CD4-positive, alpha-beta T cell (primary cell): ENCODE results near the gene PCDHGB4. TPM values are rescaled to one million over a fixed set of nuclear protein-coding genes. Genes with fewer than 3 reads are reported as not detected.

Source experiments
- ATAC-seq: fragments of 200-7000 bp; cut with Tn5 transposase; one replicate; pipeline ENCODE4 v1.10.0; 2022; ENCODE audit warnings: mild to moderate bottlenecking; ENCODE audit not compliant: poor library complexity
- CTCF ChIA-PET: fragments of 350-600 bp; sonication (Branson Sonifier 250); formaldehyde crosslinking; loops from one replicate; lab custom pipeline; 2021; ENCODE audit warnings: antibody characterized with exemption, inconsistent platforms; lab: Charles Lee
- POLR2A ChIA-PET: fragments of 350-600 bp; sonication (Branson Sonifier 250); formaldehyde crosslinking; loops from one replicate; lab custom pipeline; 2021; ENCODE audit warnings: antibody characterized with exemption, inconsistent platforms; lab: Charles Lee
- DNase-seq, 14 experiments: peaks; one replicate each; pipeline ENCODE4 v3.0.0-alpha.2; 2013 to 2020; ENCODE audit warnings: mixed read lengths in 2 of 14
- H3K27ac ChIP-seq, 2 donors: one replicate each; pipeline versions ENCODE4 v1.5.1 to v1.7.0; 2013; ENCODE audit warnings: low read length in 2 of 2, low read depth in 1 of 2, mild to moderate bottlenecking in 1 of 2
- H3K27me3 ChIP-seq, 2 experiments: 1 replicate in 1 of 2; 2 replicates in 1 of 2; pipeline versions ENCODE4 v1.6.1 to v1.7.0; 2013; ENCODE audit warnings: low read length in 2 of 2, control low read depth in 1 of 2, mild to moderate bottlenecking in 1 of 2, moderate library complexity in 1 of 2; ENCODE audit not compliant: insufficient read depth in 2 of 2, control insufficient read depth in 1 of 2
- H3K36me3 ChIP-seq: one replicate; pipeline ENCODE4 v1.6.1; 2013; ENCODE audit warnings: low read length, control low read depth; ENCODE audit not compliant: insufficient read depth
- H3K4me1 ChIP-seq: one replicate; pipeline ENCODE4 v1.6.1; 2013; ENCODE audit warnings: low read length, control low read depth; ENCODE audit not compliant: insufficient read depth
- H3K4me3 ChIP-seq: one replicate; pipeline ENCODE4 v1.5.1; 2013; ENCODE audit warnings: mild to moderate bottlenecking, low read length, moderate library complexity
- H3K9me3 ChIP-seq, 2 experiments: 1 replicate in 1 of 2; 2 replicates in 1 of 2; pipeline versions ENCODE4 v1.6.1 to v1.7.0; 2013; ENCODE audit warnings: low read length in 2 of 2, mild to moderate bottlenecking in 2 of 2, control low read depth in 1 of 2, moderate library complexity in 1 of 2; ENCODE audit not compliant: control insufficient read depth in 1 of 2, insufficient read depth in 1 of 2
- H3K27ac Mint-ChIP-seq: one replicate; pipeline ENCODE4 v1.8.0; 2020; ENCODE audit warnings: mixed read lengths
- H3K27me3 Mint-ChIP-seq: one replicate; pipeline ENCODE4 v1.8.0; 2021; ENCODE audit warnings: mixed read lengths
- H3K36me3 Mint-ChIP-seq: one replicate; pipeline ENCODE4 v1.8.0; 2021; ENCODE audit warnings: low read depth, mixed read lengths
- H3K4me1 Mint-ChIP-seq: one replicate; pipeline ENCODE4 v1.8.0; 2021; ENCODE audit warnings: low read depth, mixed read lengths
- H3K4me3 Mint-ChIP-seq: one replicate; pipeline ENCODE4 v1.8.0; 2020; ENCODE audit warnings: mild to moderate bottlenecking, mixed read lengths
- H3K9me3 Mint-ChIP-seq: one replicate; pipeline ENCODE4 v1.8.0; 2020; ENCODE audit warnings: mixed read lengths
- intact Hi-C, 2 experiments: fragments of 100-400 bp; cut with DNase I in 1 of 2; cut with micrococcal nuclease in 1 of 2; formaldehyde crosslinking; loops; one replicate each; pipeline versions ENCODE4 v1.15.1 to v1.9.0; 2023 to 2025; cut with DNase I, micrococcal nuclease
- total RNA-seq, 174 experiments: library from RNA in 2 of 174; stranded (reverse) in 2 of 174; gene quantifications; one replicate each; pipeline ENCODE4 v1.2.3 and lab custom pipeline; 2021 to 2026
- TF ChIP-seq, protein P1 (sequence below): fragments of 200-600 bp; IDR thresholded peaks from one replicate; pipeline ENCODE4 v1.8.0; 2022; ENCODE audit warnings: antibody characterized with exemption, mild to moderate bottlenecking

PCDHGB4 gene
- total RNA-seq, 2 experiments from 2014 or later, result not detected

DNA sequence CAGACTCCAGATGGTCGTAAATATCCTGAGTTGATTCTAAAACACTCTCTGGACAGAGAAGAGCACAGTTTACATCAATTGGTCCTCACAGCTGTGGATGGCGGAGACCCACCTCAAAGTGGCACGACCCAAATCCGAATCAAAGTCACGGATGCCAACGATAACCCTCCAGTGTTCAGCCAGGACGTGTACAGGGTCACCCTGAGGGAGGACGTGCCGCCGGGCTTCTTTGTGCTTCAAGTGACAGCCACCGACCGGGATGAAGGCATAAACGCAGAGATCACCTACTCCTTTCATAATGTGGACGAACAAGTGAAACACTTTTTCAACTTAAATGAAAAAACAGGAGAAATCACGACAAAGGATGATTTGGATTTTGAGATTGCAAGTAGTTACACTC, 26.8 kb upstream of the PCDHGB4 start:
- no peak overlapping the region for H3K4me3 ChIP-seq
- H3K4me3 Mint-ChIP-seq, result no peak overlapping the region

DNA sequence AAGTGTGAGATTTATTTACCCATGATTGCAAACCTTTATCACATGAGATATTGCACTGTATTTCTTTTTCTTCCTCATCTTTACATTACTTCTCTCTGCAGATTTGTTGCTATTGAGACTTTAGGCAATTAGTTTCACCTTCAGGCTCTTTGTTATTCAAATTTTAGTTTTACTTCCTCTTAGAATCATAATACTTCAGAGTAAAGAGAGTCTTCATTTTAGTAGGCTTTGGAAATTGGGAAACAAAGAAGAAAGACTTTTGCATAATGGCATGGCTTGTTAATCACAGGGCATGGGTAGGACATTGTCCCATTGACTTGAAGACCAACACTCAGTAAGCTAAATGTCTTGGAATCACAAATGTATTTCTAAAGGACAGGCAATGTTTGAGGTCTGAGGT, 24.8 kb upstream of the PCDHGB4 start:
- intact Hi-C loops, result loop anchor here (10.0 kb wide), 2 partner anchors 52 to 138 kb away; partner anchors contain the start of genes PCDHB14 (in 1 of the 2), PCDHGA10 (in 1 of the 2) and PCDHGB7 (in 1 of the 2)
- H3K4me3 ChIP-seq, result no peak overlapping the region
- peaks cover 52 to 56% of the 10 kb centered on the region in 2 experiments for H3K9me3 ChIP-seq
- TF ChIP-seq, protein P1, sequence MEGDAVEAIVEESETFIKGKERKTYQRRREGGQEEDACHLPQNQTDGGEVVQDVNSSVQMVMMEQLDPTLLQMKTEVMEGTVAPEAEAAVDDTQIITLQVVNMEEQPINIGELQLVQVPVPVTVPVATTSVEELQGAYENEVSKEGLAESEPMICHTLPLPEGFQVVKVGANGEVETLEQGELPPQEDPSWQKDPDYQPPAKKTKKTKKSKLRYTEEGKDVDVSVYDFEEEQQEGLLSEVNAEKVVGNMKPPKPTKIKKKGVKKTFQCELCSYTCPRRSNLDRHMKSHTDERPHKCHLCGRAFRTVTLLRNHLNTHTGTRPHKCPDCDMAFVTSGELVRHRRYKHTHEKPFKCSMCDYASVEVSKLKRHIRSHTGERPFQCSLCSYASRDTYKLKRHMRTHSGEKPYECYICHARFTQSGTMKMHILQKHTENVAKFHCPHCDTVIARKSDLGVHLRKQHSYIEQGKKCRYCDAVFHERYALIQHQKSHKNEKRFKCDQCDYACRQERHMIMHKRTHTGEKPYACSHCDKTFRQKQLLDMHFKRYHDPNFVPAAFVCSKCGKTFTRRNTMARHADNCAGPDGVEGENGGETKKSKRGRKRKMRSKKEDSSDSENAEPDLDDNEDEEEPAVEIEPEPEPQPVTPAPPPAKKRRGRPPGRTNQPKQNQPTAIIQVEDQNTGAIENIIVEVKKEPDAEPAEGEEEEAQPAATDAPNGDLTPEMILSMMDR, result no peak
- ChIA-PET POLR2A (no interaction called here), CTCF (no interaction called here)
- DNase-seq, result no peak
- no peak for ATAC-seq
- H3K27ac Mint-ChIP-seq, result no peak overlapping the region
- peaks cover 3% of the 10 kb centered on the region for H3K4me1 ChIP-seq
- peaks cover 6% of the 10 kb centered on the region for H3K4me1 Mint-ChIP-seq
- no peaks in the 10 kb centered on the region for H3K36me3 ChIP-seq
- H3K27me3 Mint-ChIP-seq, result peaks cover 89% of the 10 kb centered on the region
- H3K27me3 ChIP-seq, result peaks cover 55 to 87% of the 10 kb centered on the region in 2 experiments
- no peak overlapping the region for H3K27ac ChIP-seq
- H3K4me3 Mint-ChIP-seq, result no peak overlapping the region
- peaks cover 39% of the 10 kb centered on the region for H3K36me3 Mint-ChIP-seq
- H3K9me3 Mint-ChIP-seq, result peaks cover 29% of the 10 kb centered on the region

More for the DNA sequence above, 26.8 kb upstream of the PCDHGB4 start:
- Mint-ChIP-seq H3K9me3 (peaks cover 32% of the 10 kb centered on the region), H3K4me1 (peaks cover 6% of the 10 kb centered on the region), H3K27ac (no peak overlapping the region), H3K36me3 (peaks cover 47% of the 10 kb centered on the region), H3K27me3 (peaks cover 91% of the 10 kb centered on the region)
- Histone ChIP-seq H3K27me3 (peaks cover 55 to 88% of the 10 kb centered on the region in 2 experiments), H3K4me1 (peaks cover 3% of the 10 kb centered on the region), H3K9me3 (peaks cover 44 to 52% of the 10 kb centered on the region in 2 experiments), H3K36me3 (no peaks in the 10 kb centered on the region), H3K27ac (no peak overlapping the region)
- intact Hi-C loops, result loop anchor here (10.0 kb wide), 2 partner anchors 54 to 136 kb away; partner anchors contain the start of genes PCDHB14 (in 1 of the 2), PCDHGA10 (in 1 of the 2) and PCDHGB7 (in 1 of the 2)
- POLR2A ChIA-PET, result no interaction called here
- TF ChIP-seq, protein P1, result no peak
- DNase-seq (no peak), ATAC-seq (no peak)
- CTCF ChIA-PET, result interaction anchor here (0.9 kb wide), 1 partner anchor 10 kb away, joined by 3 read pairs; the partner anchor contains the start of gene PCDHGB3

DNA sequence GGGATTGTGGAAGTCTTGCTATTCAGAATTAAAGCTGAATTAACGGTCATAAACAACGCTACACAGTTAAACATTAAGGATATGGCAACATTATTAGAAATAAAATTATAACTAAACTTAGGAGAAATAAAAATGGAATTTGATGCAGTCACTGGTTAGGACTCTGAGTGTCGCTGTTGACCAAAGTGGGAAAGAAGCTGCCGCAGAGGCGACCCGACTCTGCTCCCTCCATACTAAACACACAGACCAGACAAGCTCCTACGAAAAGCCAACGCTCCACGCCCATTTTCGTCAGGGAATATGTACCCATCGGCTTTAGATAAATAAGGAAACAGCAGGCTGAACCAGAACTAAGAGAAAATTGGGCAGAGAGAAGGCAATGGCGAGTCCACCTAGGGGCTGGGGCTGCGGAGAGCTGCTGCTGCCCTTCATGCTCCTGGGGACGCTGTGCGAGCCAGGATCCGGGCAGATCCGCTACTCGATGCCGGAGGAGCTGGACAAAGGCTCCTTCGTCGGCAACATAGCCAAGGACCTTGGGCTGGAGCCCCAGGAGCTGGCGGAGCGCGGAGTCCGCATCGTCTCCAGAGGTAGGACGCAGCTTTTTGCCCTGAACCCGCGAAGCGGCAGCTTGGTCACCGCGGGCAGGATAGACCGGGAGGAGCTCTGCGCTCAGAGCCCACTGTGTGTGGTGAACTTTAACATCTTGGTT, 23.4 kb upstream of the PCDHGB4 start, which contains the start of gene PCDHGA5:
Gene PCDHGA5 (plus strand): TSS at position 211 of the 709 bp plus-strand sequence. CDS start 169 bp downstream, at position 380.
- H3K9me3 ChIP-seq, result peaks cover 52 to 56% of the 10 kb centered on the region in 2 experiments
- no peak within 1 kb of the TSS for H3K27ac Mint-ChIP-seq
- intact Hi-C loops, result loop anchor here (10.0 kb wide), 2 partner anchors 51 to 139 kb away; partner anchors contain the start of genes PCDHB14 (in 1 of the 2), PCDHGA10 (in 1 of the 2) and PCDHGB7 (in 1 of the 2)
- no peak within 1 kb of the TSS for H3K4me3 ChIP-seq
- DNase-seq (no peak), ATAC-seq (no peak)
- ChIA-PET CTCF (interaction anchor here (0.9 to 1.4 kb wide), 2 partner anchors 33 to 57 kb away, joined by 4 to 6 read pairs; partner anchors contain the start of genes PCDHGA11 and PCDHGB5), POLR2A (interaction anchor here (0.9 kb wide), 1 partner anchor 49 kb away, joined by 3 read pairs; the partner anchor contains the start of gene PCDHGA10)
- H3K4me1 Mint-ChIP-seq, result peaks cover 6% of the 10 kb centered on the region
- peaks cover 28% of the 10 kb centered on the region for H3K9me3 Mint-ChIP-seq
- peaks cover 60 to 84% of the 10 kb centered on the region in 2 experiments for H3K27me3 ChIP-seq
- H3K27me3 Mint-ChIP-seq, result peaks cover 89% of the 10 kb centered on the region
- no peak within 1 kb of the TSS for H3K4me3 Mint-ChIP-seq
- H3K36me3 Mint-ChIP-seq, result peaks cover 39% of the 10 kb centered on the region
- H3K36me3 ChIP-seq, result no peaks in the 10 kb centered on the region
- TF ChIP-seq, protein P1, result no peak
- H3K27ac ChIP-seq, result no peak within 1 kb of the TSS
- peaks cover 3% of the 10 kb centered on the region for H3K4me1 ChIP-seq
